ENCODE results near the gene SRSF5.

GRCh38 chr14:69808919-69809808 is 42.2 kb downstream of the SRSF5 start:
- TF ChIP-seq, protein P1, sequence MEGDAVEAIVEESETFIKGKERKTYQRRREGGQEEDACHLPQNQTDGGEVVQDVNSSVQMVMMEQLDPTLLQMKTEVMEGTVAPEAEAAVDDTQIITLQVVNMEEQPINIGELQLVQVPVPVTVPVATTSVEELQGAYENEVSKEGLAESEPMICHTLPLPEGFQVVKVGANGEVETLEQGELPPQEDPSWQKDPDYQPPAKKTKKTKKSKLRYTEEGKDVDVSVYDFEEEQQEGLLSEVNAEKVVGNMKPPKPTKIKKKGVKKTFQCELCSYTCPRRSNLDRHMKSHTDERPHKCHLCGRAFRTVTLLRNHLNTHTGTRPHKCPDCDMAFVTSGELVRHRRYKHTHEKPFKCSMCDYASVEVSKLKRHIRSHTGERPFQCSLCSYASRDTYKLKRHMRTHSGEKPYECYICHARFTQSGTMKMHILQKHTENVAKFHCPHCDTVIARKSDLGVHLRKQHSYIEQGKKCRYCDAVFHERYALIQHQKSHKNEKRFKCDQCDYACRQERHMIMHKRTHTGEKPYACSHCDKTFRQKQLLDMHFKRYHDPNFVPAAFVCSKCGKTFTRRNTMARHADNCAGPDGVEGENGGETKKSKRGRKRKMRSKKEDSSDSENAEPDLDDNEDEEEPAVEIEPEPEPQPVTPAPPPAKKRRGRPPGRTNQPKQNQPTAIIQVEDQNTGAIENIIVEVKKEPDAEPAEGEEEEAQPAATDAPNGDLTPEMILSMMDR (IDR thresholded peaks at IDR 0.05), result no peak
- no peak for TF ChIP-seq POLR2A (IDR thresholded peaks at IDR 0.05)
